Heart left ventricle (tissue), 16 donors: ENCODE measurements around the gene TNNI3K. TPM values are rescaled to one million over a fixed set of nuclear protein-coding genes. Genes with fewer than 3 reads are reported as not detected.

Experiments
- ATAC-seq, 4 donors: fragments of 200-7000 bp; cut with Tn5 transposase; one replicate each; pipeline ENCODE4 v1.9.1; 2020 to 2022; ENCODE audit warnings: moderate library complexity in 4 of 4, mild to moderate bottlenecking in 3 of 4, moderate number of reproducible peaks in 1 of 4
- DNase-seq, 5 donors: peaks; one replicate each; pipeline ENCODE4 v3.0.0-alpha.2; 2020
- H3K27ac ChIP-seq, 12 donors: fragments of 200-600 bp; sonication (generic) in 4 of 12; one replicate each; pipeline versions ENCODE4 v1.5.0 to v1.8.0; 2016 to 2022; ENCODE audit warnings: mild to moderate bottlenecking in 2 of 12
- H3K27me3 ChIP-seq, 9 donors: fragments of 200-600 bp; sonication (generic) in 2 of 9; one replicate each; pipeline versions ENCODE4 v1.5.1 to v1.8.0; 2016 to 2022; ENCODE audit warnings: mild to moderate bottlenecking in 3 of 9
- H3K36me3 ChIP-seq, 9 donors: fragments of 200-600 bp; sonication (generic) in 2 of 9; one replicate each; pipeline versions ENCODE4 v1.5.0 to v1.8.0; 2018 to 2022; ENCODE audit warnings: mild to moderate bottlenecking in 2 of 9
- H3K4me1 ChIP-seq, 12 donors: fragments of 200-600 bp; sonication (generic) in 4 of 12; one replicate each; pipeline versions ENCODE4 v1.5.0 to v1.8.0; 2016 to 2022; ENCODE audit warnings: mild to moderate bottlenecking in 3 of 12
- H3K4me3 ChIP-seq, 12 donors: fragments of 200-600 bp; sonication (generic) in 4 of 12; one replicate each; pipeline versions ENCODE4 v1.5.0 to v1.8.0; 2017 to 2022; ENCODE audit warnings: mild to moderate bottlenecking in 9 of 12, moderate library complexity in 4 of 12
- H3K9me3 ChIP-seq, 12 donors: fragments of 200-600 bp; sonication (generic) in 4 of 12; one replicate each; pipeline versions ENCODE4 v1.5.0 to v1.8.0; 2016 to 2022; ENCODE audit warnings: mild to moderate bottlenecking in 1 of 12
- POLR2A ChIP-seq, 2 donors: fragments of 450-650 bp; IDR thresholded peaks; one replicate each; pipeline ENCODE4 v1.6.1; 2017; ENCODE audit warnings: antibody characterized with exemption in 2 of 2, mild to moderate bottlenecking in 2 of 2, moderate library complexity in 2 of 2
- WGBS, 4 donors: extraction: QIAGEN DNeasy Blood & Tissue Kit in 2 of 4; methylation state at CpG; one replicate each; pipeline versions ENCODE4 v1.1.5 to v1.1.7; 2013 to 2018; 5-methylcytosine and 5-hydroxymethylcytosine counted together
- intact Hi-C, 10 donors: fragments of 100-400 bp; cut with DNase I; formaldehyde crosslinking; loops; one replicate each; pipeline versions ENCODE4 v1.11.1 to v1.14.2; 2022
- polyA plus RNA-seq, 2 donors: library from polyadenylated mRNA; stranded (reverse); fragments of 200-250 nt; gene quantifications; one replicate each; pipeline ENCODE4 v1.2.3, GENCODE V29; 2013
- total RNA-seq, 9 donors: library from RNA; depleted of rRNA in 2 of 9; stranded (reverse); fragments of >200 nt in 2 of 9; fragmentation: NEBNext Ultra II Directional in 3 of 9; extraction: Animal tissue kit (Norgen Biotek cat#: 25700) in 3 of 9; gene quantifications; one replicate each; pipeline versions ENCODE4 v1.1.0 to v1.2.4, GENCODE V29; 2016 to 2023
- TF ChIP-seq, protein P1 (sequence below), 12 donors: fragments of 200-600 bp; sonication (generic) in 4 of 12; IDR thresholded peaks; one replicate each; pipeline versions ENCODE4 v1.5.0 to v1.8.0; 2018 to 2022; ENCODE audit warnings: antibody characterized with exemption in 12 of 12, mild to moderate bottlenecking in 5 of 12
- donor health status: ischemic (EF 13 %, LVEDD 7.1; RV severe dilation, severe dysfunction).
- donor health status: healthy with polysubstance abuse.
- donor health status: DM: no; HTN: yes; CAD: no.
- donor health status: DM: no; HTN: no; CAD: no.
- donor health status: ischemic (EF 25% LVEDD 6.9; RV normal size, moderate dysfunction).
- donor health status: ischemic (EF 25% LVEDD 5.7; RV mildly dilated, moderate dysfunction).
- donor health status: healthy.
- donor health status: DM: yes; HTN: yes; CAD: no.
- donor health status: ischemic (EF 35%, LVEDD 5.7; RV mildly dilated, moderate dysfunction).
- donor health status: nonischemic (EF 11% LVEDD 7.7; RV severe dilation, severe dysfunction).
- donor health status: DM: yes; HTN: yes; CAD: no.
- donor health status: PGD.
- donor health status: ischemic (EF 29% LVEDD 5.4; RV normal size, mild dysfunction).
- donor health status: nonischemic (EF 23%, LVEDD 6.1; RV moderate dilation, normal function).

The TNNI3K gene
- total and polyA plus RNA-seq, 11 donors = 11.5 to 108 (median 59.9) TPM

DNA sequence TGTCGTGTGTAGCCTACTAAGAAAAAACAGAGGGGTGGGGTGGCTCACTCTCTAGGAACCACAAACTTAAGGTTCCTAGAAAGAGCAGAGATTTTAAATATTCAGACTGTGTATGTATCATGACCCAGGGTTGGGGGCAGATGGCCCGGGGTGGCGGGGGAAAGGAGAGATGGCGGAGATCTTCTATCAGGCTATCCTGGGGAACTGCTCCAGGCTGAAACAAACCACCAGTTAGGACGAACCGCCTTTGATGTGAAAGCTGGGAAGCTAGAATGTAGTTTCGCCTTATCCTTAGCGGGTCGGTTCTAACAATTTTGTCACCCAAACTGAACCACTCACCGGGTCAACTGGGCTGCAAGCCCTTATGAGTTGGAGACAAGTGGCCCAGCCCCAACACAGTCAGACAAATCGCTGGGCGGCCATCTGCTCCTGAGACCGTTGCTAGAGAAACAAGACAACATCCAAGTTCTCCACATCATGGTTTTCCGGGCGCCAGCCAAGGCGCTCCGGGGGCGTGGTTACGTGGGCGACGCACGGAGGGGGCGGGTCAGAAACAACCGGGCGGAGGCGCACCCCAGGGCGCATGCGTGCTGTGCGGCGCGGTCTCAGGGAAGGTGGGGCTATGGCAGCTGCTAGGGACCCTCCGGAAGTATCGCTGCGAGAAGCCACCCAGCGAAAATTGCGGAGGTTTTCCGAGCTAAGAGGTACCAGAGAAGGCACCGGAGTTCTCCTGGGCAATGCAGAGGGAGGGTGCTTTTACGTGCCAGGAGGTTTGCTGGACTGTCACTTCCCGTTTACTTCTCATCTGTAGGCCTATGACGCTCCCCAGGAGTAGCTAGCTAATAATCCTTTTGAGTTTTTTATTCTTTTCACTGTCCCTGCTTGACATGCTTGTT lies 37.3 kb upstream of the TNNI3K start, which contains the start of the genes FPGT and LRRIQ3:
Gene FPGT (plus strand): TSS at position 586 of the 896 bp plus-strand sequence. CDS start 37 bp downstream, at position 623.
Gene LRRIQ3 (minus strand): TSS at position 520 of the 896 bp plus-strand sequence. CDS start 14,492 bp downstream, outside the sequence.
- H3K4me1 ChIP-seq = peaks cover 0 to 20% (median 11%) of the 10 kb centered on the region in 12 donors
- TF ChIP-seq, protein P1, sequence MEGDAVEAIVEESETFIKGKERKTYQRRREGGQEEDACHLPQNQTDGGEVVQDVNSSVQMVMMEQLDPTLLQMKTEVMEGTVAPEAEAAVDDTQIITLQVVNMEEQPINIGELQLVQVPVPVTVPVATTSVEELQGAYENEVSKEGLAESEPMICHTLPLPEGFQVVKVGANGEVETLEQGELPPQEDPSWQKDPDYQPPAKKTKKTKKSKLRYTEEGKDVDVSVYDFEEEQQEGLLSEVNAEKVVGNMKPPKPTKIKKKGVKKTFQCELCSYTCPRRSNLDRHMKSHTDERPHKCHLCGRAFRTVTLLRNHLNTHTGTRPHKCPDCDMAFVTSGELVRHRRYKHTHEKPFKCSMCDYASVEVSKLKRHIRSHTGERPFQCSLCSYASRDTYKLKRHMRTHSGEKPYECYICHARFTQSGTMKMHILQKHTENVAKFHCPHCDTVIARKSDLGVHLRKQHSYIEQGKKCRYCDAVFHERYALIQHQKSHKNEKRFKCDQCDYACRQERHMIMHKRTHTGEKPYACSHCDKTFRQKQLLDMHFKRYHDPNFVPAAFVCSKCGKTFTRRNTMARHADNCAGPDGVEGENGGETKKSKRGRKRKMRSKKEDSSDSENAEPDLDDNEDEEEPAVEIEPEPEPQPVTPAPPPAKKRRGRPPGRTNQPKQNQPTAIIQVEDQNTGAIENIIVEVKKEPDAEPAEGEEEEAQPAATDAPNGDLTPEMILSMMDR (IDR thresholded peaks at IDR 0.05) = no peak
- TF ChIP-seq POLR2A (IDR thresholded peaks at IDR 0.05) = peak in 1 of 2 donors; percentile 84

DNA sequence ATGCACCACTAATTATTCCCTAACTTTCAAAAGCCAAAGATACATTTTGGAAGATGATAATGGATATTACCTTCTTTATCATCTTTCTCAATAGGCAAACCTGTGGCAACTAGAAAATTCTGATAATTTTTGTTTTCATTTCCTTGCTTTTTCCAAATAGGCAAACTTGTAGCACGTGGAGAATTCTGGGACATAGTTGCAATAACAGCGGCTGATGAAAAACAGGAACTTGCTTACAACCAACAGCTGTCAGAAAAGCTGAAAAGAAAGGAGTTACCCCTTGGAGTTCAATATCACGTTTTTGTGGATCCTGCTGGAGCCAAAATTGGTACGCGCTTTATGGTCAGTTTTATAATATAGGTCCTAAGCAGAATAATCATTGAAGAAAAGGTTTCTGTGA lies 35.7 kb upstream of the TNNI3K start:
- H3K27ac ChIP-seq = peak overlapping the region in 2 of 12 donors; percentile 91 to 93
- no peaks in the 10 kb centered on the region for H3K9me3 ChIP-seq
- intact Hi-C loops = loop anchor here in 2 of 10 donors (1.0 to 5.0 kb wide), 3 partner anchors 23 to 273 kb away; no protein-coding TSS in a partner anchor
- TF ChIP-seq, protein P1 (IDR thresholded peaks at IDR 0.05) = no peak
- no peak for TF ChIP-seq POLR2A (IDR thresholded peaks at IDR 0.05)
- 65 to 70% (median 66%) methylated on average over 5 of the region's 5 CpGs for WGBS, 4 donors
- peaks cover 0 to 20% (median 11%) of the 10 kb centered on the region in 12 donors for H3K4me1 ChIP-seq
- H3K4me3 ChIP-seq = peak overlapping the region in 6 of 12 donors; percentile 58 to 81 (median 73)
- ATAC-seq (no peak), DNase-seq (no peak)
- peaks cover 0 to 48% (median 37%) of the 10 kb centered on the region in 9 donors for H3K36me3 ChIP-seq
- no peaks in the 10 kb centered on the region for H3K27me3 ChIP-seq

More for the DNA sequence above, 37.3 kb upstream of the TNNI3K start, which contains the start of the genes FPGT and LRRIQ3:
- H3K4me3 ChIP-seq = peak within 1 kb of the TSS; percentile 56 to 86 (median 70)
- H3K27ac ChIP-seq = peak within 1 kb of the TSS; percentile 19 to 93 (median 82)
- H3K36me3 ChIP-seq = peaks cover 0 to 32% (median 28%) of the 10 kb centered on the region in 9 donors
- H3K27me3 ChIP-seq = no peaks in the 10 kb centered on the region
- no peaks in the 10 kb centered on the region for H3K9me3 ChIP-seq
- WGBS, 4 donors = 4 to 6% (median 4%) methylated on average over 32 to 41 of the region's 41 CpGs
- ATAC-seq (peak; percentile 99 to 100 (median 100)), DNase-seq (peak; percentile 95 to 99 (median 96))
- intact Hi-C loops = loop anchor here in 2 of 10 donors (2.0 to 5.0 kb wide), 2 partner anchors 273 to 274 kb away; no protein-coding TSS in a partner anchor

DNA sequence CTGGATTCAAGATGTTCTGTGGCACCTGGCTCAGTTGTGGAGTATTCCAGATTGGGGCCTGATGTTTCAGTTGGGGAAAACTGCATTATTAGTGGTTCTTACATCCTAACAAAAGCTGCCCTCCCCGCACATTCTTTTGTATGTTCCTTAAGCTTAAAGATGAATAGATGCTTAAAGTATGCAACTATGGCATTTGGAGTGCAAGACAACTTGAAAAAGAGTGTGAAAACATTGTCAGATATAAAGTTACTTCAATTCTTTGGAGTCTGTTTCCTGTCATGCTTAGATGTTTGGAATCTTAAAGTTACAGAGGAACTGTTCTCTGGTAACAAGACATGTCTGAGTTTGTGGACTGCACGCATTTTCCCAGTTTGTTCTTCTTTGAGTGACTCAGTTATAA lies 29.9 kb upstream of the TNNI3K start:
- ATAC-seq = no peak
- no peak for TF ChIP-seq POLR2A (IDR thresholded peaks at IDR 0.05)
- TF ChIP-seq, protein P1 (IDR thresholded peaks at IDR 0.05) = no peak
- Histone ChIP-seq H3K9me3 (peaks cover 0 to under 1% (median 0%) of the 10 kb centered on the region in 12 donors), H3K27me3 (no peaks in the 10 kb centered on the region), H3K4me1 (no peaks in the 10 kb centered on the region), H3K36me3 (peaks cover 0 to 77% (median 62%) of the 10 kb centered on the region in 9 donors), H3K4me3 (no peak overlapping the region), H3K27ac (no peak overlapping the region)
- DNase-seq = no peak
- 84 to 89% (median 88%) methylated on average over 2 of the region's 2 CpGs for WGBS, 4 donors
- intact Hi-C loops = no loop called here

DNA sequence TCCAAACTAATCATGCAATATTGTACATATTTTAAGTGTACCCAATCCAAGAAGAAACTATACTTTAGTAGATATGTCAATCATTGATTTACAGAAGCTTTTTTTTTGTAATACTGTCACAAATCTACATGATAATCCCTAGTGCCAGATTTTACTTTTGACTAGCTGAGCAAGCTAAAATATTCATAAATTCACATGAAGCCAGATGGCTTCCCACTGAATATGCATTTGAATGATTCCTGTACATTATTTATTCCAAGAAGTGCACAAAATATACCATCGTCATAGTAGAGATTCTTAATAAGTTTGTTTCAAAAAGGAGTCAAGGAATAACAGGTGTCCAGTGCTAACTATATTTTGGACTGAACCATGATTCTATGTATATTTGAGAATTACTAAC lies 20.0 kb upstream of the TNNI3K start:
- no peak for DNase-seq
- Histone ChIP-seq H3K36me3 (no peaks in the 10 kb centered on the region), H3K27me3 (no peaks in the 10 kb centered on the region), H3K4me3 (no peak overlapping the region), H3K4me1 (no peaks in the 10 kb centered on the region), H3K9me3 (peaks cover 0 to 4% (median 0%) of the 10 kb centered on the region in 12 donors), H3K27ac (no peak overlapping the region)
- no peak for ATAC-seq
- TF ChIP-seq, protein P1 (IDR thresholded peaks at IDR 0.05) = no peak
- no peak for TF ChIP-seq POLR2A (IDR thresholded peaks at IDR 0.05)
- 95 to 100% (median 97%) methylated on average over 1 of the region's 1 CpG for WGBS, 4 donors
- intact Hi-C loops = no loop called here
